EH (cell line): ENCODE measurements around the gene MEPCE.
A peak's percentile ranks its signal among the peaks of the same experiment; 100 is the strongest.
"Not testable (repeated sequence)": the region's sequence is repeated elsewhere in the genome, so short reads cannot be mapped to it uniquely, and the experiment has no call there.

ENCODE experiments used
- DNase-seq: peaks from one replicate; pipeline ENCODE4 v3.0.0-alpha.2; 2015; ENCODE audit warnings: low read depth

The MEPCE gene

DNA sequence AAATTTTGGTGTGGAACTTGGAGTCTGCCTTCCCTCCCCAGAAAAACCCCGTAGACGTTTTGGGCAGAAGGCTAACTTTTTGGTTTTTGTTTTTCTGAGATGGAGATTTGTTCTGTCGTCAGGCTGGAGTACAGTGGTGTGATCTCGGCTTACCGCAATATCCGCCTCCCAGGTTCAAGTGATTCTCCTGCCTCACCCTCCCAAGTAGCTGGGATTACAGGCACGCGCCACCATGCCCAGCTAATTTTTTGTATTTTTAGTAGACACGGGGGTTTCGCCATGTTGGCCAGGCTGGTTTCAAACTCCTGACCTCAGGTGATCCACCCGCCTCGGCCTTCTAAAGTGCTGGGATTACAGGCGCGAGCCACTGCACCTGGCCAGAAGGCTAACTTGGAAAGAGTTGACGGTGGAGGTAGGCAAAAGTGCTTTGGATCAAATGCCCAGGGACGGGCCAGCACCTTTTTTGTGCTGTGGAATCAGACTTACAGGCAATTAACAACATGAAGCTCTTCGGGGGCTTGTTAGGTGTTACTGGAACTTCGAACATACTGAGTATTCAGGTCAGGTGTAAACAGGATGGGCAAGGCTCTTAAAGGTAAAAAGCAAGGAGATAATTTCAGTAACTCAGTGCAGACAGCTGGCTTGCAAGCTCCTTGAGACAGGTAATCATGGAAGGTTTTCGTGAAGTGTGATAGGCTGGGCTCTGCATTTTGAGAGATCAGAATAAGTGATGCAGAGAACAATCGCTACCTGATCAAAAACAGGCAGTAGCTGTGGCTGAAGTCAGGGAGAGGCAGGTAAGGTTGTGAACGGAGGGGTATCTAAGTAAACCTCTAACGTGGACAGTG, 4.9 kb downstream of the MEPCE start:
- no peak for DNase-seq

DNA sequence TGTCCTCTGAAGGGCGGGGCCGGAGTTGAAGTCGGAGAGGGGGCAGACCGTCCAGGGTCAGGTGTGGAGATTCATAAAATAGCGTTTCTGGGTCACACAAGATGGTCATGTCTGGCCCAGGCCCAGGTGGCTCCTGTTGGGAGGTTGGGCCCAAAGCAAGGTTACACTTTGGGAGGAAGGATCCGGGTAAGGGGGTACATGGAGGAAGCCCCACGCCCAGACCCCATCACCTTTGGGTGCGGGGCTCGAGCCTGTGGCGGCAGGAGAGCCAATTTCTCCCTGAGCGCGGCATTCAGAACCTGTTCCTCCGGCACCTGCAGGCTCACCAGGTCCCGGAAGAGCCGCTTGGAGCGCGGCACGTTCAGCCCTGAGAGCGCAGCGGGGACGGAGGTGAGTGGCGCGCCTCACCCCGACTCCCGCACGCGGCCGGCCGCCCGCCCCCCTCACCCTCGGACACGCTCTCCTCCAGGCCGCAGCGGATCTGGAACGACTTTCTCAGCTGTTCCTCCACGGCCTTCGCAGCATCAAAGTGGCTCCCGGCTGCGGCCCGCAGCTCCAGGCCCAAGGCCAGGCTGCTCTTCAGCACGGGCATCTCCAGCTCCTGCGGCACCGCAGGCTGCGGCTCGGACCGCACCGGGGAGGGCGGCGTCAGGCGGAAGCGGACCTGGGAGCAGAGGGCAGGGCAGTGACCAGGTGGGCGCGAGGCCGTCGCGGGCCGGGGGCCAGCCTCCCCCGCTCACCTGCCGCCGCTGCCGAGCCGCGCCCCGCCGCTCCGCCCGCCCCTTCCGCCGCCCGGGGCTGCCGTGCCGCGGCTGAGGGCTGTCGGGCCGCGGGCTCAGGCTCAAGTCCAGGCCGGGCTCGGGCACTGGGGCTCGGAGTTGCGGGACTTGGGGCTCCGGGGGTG, 6.0 kb downstream of the MEPCE start:
- peak; percentile 37 for DNase-seq

DNA sequence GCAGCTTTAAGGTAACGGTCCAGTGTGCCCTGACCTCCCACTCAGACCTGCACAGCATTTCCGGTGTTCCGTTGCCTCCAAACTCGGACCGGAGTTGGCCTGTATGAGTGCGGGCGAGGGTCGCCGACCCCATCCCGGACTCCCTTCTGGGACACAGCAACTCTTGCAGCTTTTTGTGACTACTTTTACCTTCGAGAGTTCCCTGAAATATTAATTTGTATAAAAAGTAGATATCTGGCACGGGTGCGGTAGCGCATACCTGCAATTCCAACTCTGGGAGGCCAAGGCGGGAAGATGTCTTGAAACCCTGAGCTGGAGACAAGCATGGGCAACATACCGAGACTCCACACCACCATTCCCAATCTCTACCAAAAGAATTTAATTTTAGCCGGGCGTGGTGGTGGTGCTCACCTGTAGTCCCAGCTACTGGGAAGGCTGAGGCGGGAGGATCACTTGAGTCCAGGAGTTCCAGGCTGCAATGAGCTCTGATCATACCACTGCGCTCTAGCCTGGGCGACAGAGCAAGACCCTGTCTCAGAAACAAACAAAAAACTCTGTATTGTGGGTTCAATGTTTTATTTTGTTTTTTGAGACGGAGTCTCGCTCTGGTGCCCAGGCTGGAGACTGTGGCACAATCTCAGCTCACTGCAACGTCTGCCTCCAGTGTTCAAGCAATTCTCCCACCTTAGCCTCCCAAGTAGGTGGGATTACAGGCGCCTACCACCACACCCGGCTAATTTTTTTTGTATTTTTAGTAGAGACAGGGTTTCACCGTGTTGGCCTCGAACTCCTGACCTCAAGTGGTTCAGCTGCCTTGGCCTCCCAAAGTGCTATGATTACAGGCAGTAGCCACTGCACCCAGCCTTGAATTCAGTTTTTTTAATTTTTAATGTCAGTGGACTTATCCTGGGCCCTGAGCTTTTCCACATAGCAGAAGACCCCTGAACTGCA, 7.8 kb downstream of the MEPCE start:
- DNase-seq = no peak

DNA sequence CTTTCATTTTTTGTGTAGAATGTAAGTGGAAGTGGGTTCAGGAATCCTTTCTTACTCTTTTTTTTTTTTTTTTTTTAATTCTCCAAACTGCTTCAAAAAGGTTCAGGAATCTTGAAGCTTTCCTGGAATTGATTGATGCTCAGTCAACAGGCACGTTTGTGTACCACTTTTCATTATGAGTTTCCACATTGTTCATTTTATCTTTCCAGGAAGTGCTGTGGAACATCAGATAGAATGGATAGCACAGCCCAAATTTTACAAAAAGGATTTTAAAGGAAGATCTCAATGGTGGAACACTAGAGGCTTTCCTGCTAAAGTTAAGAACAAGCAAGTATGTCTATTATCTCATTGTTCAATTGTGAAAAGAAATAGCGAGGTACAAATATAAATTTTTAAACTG, 8.5 kb downstream of the MEPCE start:
- no peak for DNase-seq

DNA sequence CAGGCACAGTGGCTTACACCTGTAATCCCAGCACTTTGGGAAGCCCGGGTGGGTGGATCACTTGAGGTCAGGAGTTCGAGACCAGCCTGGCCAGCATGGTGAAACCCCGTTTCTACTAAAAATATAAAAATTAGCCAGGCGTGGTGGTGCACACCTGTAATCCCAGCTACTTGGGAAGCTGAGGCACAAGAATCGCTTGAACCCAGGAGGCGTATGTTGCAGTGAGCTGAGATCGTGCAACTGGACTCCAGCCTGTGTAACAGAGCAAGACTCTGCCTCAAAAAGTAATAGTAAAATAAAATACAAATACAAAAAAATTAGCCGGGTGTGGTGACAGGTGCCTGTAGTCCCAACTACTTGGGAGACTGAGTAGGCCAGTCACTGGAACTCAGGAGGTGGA, 9.1 kb downstream of the MEPCE start:
- not testable (repeated sequence) for DNase-seq

DNA sequence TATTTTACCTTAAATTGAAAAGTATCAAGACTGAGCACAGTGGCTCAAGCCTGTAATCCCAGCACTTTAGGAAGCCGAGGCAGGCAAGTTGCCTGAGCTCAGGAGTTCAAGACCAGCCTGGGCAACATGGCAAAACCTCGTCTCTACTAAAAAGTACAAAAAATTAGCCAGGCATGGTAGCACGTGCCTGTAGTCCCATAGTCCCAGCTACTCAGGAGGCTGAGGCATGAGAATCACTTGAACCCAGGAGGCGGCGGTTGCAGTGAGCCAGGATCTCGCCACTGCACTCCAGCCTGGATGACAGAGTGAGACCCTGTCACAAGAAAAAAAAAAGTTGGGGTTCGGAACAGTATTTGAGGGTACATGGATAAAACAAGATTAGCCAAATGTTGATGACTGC, 9.6 kb downstream of the MEPCE start:
- DNase-seq = not testable (repeated sequence)

DNA sequence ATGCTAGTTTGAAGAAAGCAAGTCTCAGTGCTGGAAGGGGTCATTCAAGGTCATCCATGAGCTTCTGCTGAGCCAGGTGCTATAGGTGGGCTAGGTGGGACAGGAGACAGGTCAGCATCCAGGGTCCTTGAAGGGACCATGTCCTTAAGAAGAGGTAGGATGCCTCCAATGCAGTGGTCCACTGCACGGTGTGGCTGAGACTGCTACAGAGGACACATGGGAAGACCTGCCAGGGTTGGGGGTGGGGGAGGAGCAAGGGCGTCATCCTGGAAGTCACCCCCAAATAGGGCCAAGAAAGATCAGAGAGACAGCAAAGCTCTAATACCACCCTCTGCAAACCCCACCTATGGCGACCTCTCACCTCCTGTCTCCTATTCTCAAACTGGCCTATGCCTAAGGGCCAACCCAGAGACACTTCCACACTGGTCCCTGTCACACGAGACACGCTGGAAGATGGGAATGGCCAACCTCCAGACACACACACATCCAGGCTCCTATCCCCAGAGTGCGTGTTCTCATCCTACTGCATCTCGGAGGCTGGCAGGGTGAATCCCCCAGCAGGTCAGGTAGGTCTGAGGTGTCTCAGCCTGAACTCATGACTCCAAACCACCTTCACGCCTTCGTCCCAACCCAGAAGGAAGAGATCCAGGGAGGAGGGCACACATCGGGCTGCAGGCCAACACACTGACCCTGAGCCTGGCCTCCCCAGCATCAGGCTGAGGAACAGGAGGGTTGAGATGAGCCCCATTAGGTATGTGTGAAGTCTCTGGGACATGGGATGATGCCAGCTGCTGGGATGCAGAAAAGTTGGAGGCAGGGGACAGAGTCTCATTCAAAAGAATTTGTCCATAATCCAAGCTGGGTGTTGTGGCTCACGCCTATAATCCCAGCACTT, 12.3 kb downstream of the MEPCE start:
- DNase-seq = no peak

DNA sequence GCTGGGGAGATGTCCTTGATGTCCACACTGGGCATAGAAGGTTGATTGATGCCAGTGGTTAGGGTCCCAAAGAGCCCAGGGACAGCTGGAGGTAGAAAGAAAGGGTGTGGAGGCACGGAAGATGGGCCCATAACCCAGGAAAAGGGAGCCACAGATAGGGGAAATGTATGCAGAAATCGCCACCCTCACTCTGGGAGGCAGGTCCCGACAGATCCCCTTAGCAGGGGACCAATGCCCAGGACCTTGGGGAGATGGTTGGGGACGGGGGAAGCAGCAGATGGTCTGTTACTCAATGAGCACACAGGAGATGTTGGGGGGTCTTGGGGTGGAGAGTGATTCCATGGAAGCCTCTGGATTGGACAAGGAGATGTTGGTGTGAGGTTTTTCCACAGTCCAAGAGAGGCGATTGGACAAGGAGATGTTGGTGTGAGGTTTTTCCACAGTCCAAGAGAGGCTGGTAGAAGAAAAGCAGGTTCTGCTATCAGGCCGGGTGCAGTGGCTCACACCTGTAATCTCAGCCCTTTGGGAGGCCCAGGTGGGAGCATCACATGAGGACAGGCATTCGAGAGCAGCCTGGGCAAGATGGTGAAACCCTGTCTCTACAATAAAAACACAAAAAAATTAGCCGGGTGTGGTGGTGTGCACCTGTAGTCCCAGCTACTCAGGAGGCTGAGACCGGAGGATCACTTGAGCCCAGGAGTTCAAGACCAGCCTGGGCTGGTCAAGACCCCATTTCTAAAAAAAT, 13.6 kb downstream of the MEPCE start:
- DNase-seq = no peak

DNA sequence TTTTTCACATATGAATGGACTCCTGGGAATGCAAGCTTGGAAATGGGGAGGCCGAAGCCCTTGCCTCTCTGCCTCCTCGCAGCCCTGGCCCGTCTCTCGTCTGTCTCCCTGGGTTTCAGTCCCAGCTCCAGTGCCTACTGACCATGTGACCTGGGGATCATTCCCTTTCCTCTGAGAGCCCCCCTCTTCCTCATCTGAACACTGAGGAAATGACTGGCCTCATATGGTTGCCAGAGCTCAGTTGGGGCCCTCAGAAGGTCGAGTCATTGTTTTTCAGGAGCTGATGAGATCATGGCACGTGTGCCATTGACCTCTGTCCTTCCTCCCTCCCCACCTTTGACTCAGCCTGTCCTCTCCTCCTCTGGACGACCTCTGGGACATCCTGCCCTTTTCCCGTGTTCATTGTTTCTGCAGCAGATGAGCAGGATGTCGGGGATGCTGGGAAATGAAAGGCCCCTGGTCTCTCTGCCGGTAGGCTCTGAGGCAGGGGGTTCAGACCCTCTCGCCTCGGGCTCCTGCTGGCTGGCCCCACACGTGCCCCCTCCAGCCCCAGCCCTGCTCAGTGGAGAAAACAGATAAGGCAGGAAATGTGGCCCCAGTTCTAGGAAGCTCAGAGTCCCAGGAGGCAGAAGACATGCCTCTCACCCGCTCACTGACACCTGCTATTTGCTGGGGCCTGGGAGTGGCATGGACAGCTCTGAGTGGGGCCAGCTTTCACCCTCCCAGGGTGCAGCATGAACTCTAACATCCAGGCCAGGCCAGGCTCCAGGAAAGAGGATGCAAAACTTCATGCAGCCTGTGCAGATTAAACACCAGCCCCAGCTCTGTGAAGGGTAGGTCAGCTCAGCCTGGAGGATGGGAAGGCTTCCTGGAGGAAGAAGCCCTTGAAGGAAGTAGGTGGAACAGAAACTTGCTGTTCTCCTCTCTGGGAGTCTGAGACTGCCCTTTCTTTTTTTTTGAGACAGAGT, 15.0 kb downstream of the MEPCE start:
- peak; percentile 80 for DNase-seq

DNA sequence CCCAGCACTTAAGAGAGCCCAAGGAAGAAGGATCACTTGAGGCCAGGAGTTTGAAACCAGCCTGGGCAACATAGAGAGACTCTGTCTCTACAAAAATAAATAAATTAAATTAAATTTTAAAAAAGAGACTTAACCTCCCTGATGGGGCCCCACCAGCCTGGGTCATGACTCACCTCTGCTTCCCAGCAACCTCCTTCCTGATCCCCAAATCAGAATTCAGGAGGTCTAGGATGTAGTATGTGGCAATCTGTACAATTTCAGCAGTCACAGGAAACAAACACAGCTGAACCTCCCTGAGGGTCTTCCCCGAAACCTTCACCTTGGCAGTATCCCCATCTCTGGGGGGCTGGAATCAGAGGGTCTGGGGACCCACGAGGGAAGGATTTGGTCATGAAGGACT, 16.4 kb downstream of the MEPCE start:
- DNase-seq = peak; percentile 63

DNA sequence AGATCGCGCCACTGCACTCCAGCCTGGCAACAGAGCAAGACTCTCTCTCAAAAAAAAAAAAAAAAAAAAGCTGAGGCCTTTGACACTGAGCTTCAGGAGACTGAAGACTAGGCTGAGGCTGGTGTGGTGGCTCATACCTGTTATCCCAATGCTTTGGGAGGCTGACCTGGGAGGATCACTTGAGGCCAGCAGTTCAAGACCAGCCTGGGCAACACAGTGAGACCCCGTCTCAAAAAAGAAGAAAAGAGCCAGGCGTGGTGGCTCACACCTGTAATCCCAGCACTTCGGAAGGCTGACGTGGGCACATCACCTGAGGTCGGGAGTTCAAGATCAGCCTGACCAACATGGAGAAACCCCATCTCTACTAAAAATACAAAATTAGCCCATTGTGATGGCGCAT, 17.7 kb downstream of the MEPCE start:
- not testable (repeated sequence) for DNase-seq

DNA sequence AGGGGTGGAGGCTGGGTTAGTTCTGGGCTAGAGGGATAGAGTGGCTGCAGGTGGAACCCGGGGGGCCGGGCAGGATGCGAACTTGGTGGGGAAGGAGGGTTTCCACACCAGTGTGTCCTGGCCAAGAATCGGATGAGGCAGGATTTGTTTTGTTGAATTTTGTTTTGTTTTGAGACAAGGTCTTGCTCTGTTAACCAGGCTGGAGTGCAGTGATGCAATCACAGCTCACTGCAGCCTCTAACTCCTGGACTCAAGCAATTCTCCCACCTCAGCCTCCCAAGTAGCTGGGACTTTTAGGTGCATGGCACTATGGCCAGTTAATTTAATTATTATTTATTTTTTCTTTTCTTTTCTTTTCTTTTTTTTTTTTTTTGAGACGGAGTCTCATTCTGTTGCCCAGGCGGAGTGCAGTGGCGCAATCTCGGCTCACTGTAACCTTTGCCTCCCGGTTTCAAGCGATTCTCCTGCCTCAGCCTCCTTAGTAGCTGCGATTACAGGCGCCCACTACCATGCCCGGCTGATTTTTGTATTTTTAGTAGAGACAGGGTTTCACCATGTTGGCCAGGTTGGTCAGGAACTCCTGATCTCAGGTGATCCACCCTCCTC, 19.7 kb downstream of the MEPCE start:
- DNase-seq = no peak

DNA sequence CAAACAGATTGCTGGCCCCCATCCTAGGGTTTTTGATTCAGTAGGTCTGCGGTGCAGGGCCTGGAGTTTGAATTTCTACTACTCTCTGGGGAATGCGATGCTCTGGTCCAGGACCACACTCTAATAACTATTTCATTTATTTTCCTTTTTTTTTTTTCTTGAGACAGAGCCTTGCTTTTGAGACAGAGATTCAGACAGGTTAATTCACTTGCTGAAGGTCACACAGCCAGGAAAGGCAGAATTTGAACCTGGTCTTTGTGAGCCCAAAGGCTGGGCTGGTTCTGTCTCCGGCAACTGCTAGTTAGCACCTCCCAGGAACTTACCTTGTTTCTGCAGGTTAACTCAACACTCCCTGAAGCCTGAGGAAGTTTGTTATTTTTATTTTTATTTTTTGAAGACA, 22.9 kb downstream of the MEPCE start:
- DNase-seq = no peak

DNA sequence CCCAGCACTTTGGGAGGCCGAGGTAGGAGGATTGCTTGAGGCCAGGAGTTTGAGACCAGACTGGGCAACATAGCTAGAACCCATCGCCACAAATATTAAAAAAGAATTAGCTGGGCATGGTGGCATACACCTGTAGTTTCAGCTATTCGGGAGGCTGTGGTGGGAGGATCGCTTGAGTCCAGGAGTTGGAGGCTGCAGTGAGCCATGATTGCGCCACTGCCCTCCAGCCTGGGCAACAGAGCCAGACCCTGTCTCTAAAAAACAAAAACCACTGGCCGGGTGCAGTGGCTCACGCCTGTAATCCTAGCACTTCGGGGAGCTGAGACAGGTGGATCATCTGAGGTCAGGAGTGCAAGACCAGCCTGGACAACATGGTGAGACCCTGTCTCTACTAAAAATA, 24.2 kb downstream of the MEPCE start:
- not testable (repeated sequence) for DNase-seq

DNA sequence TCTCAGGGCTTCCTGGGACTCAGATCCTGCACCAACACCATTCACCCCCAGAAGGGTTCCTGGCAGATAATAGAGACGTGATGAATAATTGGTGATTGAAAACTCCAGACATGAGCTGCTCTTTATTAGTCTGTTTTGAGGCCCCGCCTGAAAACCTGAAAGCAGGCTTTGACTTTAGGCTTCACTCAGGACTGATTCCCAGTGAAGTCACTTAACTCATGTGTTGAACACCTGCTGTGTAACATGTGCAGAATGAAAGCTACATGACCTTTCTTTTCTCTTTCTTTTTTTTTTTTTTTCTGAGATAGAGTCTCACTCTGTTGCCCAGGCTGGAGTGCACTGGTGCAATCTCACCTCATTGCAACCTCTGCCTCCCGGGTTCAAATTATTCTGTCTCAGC, 25.6 kb downstream of the MEPCE start:
- DNase-seq = no peak

DNA sequence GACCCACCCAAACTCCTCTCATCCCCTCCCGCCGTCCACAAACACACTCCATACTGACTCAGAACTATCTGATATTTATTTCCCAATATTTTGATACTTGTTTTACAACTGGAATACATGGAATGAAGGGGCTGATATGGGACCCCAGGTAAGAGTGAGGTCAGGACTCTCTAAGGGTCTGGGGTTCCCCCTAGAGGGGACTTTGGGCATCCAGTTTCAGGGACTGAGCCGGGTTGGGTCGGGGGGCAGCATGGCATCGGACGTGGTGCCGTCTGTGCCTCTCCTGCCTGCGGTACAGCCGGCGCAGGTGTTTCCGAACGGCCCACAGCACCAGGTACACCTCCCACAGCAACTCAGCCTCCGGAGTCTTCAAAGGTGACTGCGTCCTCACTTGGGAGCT, 26.9 kb downstream of the MEPCE start:
- no peak for DNase-seq

DNA sequence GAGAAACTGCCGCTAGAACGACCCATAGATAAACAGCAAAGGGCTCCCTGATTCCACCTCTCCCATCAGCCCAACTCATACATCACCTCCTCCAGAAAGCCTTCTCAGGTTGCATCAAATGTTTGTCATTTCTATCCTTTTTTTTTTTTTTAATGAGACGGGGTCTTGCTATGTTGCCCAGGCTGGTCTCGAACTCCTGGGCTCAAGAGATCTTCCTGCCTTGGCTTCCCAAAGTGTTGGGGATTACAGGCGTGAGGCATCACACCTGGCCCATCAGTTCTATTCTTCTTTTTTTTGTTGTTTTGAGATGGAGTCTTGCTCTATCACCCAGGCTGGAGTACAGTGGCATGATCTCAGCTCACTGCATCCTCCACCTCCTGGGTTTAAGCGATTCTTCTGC, 27.4 kb downstream of the MEPCE start:
- DNase-seq = no peak

DNA sequence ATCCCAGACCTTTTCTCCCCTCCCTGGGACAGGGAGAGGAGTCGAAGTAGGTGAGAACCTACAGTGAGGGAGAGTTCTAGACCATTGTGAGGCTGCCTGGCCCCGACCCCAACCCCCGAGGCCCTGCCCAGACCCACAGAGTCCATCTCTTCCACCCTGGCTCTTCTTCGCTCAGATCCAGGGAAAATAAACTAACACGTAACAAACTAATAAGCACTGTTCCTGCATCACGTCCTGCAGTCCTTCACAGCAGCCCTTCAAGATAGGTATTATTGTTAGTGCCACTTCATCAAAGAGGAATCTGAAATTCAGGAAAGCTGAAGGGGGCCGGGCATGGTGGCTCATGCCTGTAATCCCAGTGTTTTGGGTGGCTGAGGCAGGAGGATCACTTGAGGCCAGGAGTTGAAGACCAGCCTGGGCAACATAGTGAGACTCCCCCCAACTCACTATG, 34.6 kb downstream of the MEPCE start, which contains the start of gene SPACDR:
Gene SPACDR (minus strand): TSS at position 51 of the 451 bp plus-strand sequence. CDS start 235 bp downstream, outside the sequence.
- DNase-seq = peak; percentile 67
